HepG2 (cell line): ENCODE results near the gene ETFA. TPM values are rescaled to one million over a fixed set of nuclear protein-coding genes. Genes with fewer than 3 reads are reported as not detected.

Source experiments
- AKAP8 ChIP-seq: sonication (generic); formaldehyde crosslinking; IDR thresholded peaks from 2 replicates; pipeline ENCODE4 v1.5.1; 2020; ENCODE audit warnings: mild to moderate bottlenecking, missing genetic modification reagents
- ARID4A ChIP-seq: sonication (generic); formaldehyde crosslinking; IDR thresholded peaks from 2 replicates; pipeline ENCODE4 v1.5.0; 2020; ENCODE audit warnings: mild to moderate bottlenecking, missing genetic modification reagents, borderline replicate concordance
- ATF5 ChIP-seq: sonication (generic); formaldehyde crosslinking; IDR thresholded peaks from 2 replicates; pipeline ENCODE4 v1.4.0; 2020; ENCODE audit warnings: mild to moderate bottlenecking, low read depth, missing genetic modification reagents
- ETS1 ChIP-seq: sonication (generic); formaldehyde crosslinking; IDR thresholded peaks from 2 replicates; pipeline ENCODE4 v1.4.0; 2020; ENCODE audit warnings: missing genetic modification reagents
- FOXA3 ChIP-seq: IDR thresholded peaks from 2 replicates; pipeline ENCODE4 v1.6.1; 2016; ENCODE audit warnings: missing genetic modification reagents, missing compliant biosample characterization
- NFAT5 ChIP-seq: sonication (generic); formaldehyde crosslinking; IDR thresholded peaks from 2 replicates; pipeline ENCODE4 v1.4.0; 2020; ENCODE audit warnings: missing genetic modification reagents
- RCOR2 ChIP-seq: IDR thresholded peaks from 2 replicates; pipeline ENCODE4 v1.6.1; 2016; ENCODE audit warnings: missing biosample characterization, missing genetic modification reagents
- RNF219 ChIP-seq: sonication (generic); formaldehyde crosslinking; IDR thresholded peaks from 2 replicates; pipeline ENCODE4 v1.5.0; 2020; ENCODE audit warnings: mild to moderate bottlenecking, missing genetic modification reagents
- THAP11 ChIP-seq: IDR thresholded peaks from 2 replicates; pipeline ENCODE4 v1.6.1; 2016; ENCODE audit warnings: missing biosample characterization, missing genetic modification reagents
- ZIK1 ChIP-seq: sonication (generic); formaldehyde crosslinking; IDR thresholded peaks from 2 replicates; pipeline ENCODE4 v1.5.0; 2020; ENCODE audit warnings: mild to moderate bottlenecking, low read depth, missing genetic modification reagents, borderline replicate concordance
- ZKSCAN8 ChIP-seq: IDR thresholded peaks from 2 replicates; pipeline ENCODE4 v1.6.1; 2016; ENCODE audit warnings: borderline replicate concordance, missing genetic modification reagents, missing compliant biosample characterization
- ZNF317 ChIP-seq: sonication (generic); formaldehyde crosslinking; IDR thresholded peaks from 2 replicates; pipeline ENCODE4 v1.5.0; 2020; ENCODE audit warnings: mild to moderate bottlenecking, missing genetic modification reagents
- ZNF33A ChIP-seq: sonication (generic); formaldehyde crosslinking; IDR thresholded peaks from 2 replicates; pipeline ENCODE4 v1.5.1; 2020; ENCODE audit warnings: missing genetic modification reagents, mild to moderate bottlenecking, moderate library complexity, borderline replicate concordance
- ZNF746 ChIP-seq: sonication (generic); formaldehyde crosslinking; IDR thresholded peaks from 2 replicates; pipeline ENCODE4 v1.8.0; 2022; ENCODE audit warnings: mild to moderate bottlenecking, missing genetic modification reagents
- ZNF841 ChIP-seq: sonication (generic); formaldehyde crosslinking; IDR thresholded peaks from 2 replicates; pipeline ENCODE4 v1.8.1; 2023; ENCODE audit warnings: missing genetic modification reagents, borderline replicate concordance
- polyA plus RNA-seq, 8 experiments: library from polyadenylated mRNA; depleted of rRNA in 3 of 8; stranded (reverse) in 7 of 8; unstranded in 1 of 8; fragments of >200 nt; fragmentation: Illumina TruSeq in 4 of 8; extraction: Trizol in 4 of 8; gene quantifications; 2 replicates each; pipeline versions ENCODE4 v1.2.1 to v1.2.3, GENCODE V29; 2011 to 2016; ENCODE audit warnings: low read depth in 4 of 8, missing spikeins in 1 of 8, mixed read lengths in 1 of 8; ENCODE audit not compliant: insufficient read depth in 1 of 8
- total RNA-seq, 5 experiments: library from RNA; depleted of rRNA; stranded (reverse); fragments of >200 nt; fragmentation: Illumina TruSeq; extraction: Trizol; gene quantifications; 2 replicates each; pipeline ENCODE4 v1.2.3, GENCODE V29; 2016; ENCODE audit warnings: low read depth in 1 of 5

The ETFA gene
- total and polyA plus RNA-seq, 2 of the 13 experiments (the other 11 are each of a cell fraction or from before 2014, with no cell fraction given) = 291 to 396 TPM

- TF ChIP-seq ARID4A (no peak; the same call in 1 of the 2 replicates), ZIK1 (CRISPR knock-in tag) (no peak), ATF5 (no peak), ETS1 (no peak), RNF219 (CRISPR knock-in tag) (no peak), ZKSCAN8 (CRISPR knock-in tag) (peak; percentile 51; the same call in 1 of the 2 replicates), RCOR2 (CRISPR knock-in tag) (no peak), ZNF746 (CRISPR knock-in tag) (no peak), THAP11 (CRISPR knock-in tag) (peak; percentile 26; the same call in 1 of the 2 replicates), FOXA3 (CRISPR knock-in tag) (no peak), NFAT5 (CRISPR knock-in tag) (no peak), ZNF317 (no peak), AKAP8 (no peak), ZNF841 (no peak), ZNF33A (CRISPR knock-in tag) (no peak)
These were observed 120.3 kb downstream of the ETFA start (continued) for GRCh38 chr15:76190751-76191538.
